Activated naive CD8-positive, alpha-beta T cell treated with anti-CD3 and anti-CD28 coated beads, Interleukin-2, amount 10 ng/mL, durations not matched to agents 7 days and 5 days (primary cell): ENCODE data around the gene ZNF365. TPM values are rescaled to one million over a fixed set of nuclear protein-coding genes. Genes with fewer than 3 reads are reported as not detected.
"Not testable (repeated sequence)": the region's sequence is repeated elsewhere in the genome, so short reads cannot be mapped to it uniquely, and the experiment has no call there.

Source experiments
- ATAC-seq: fragments of 150-1000 bp; cut with Tn5 transposase; one replicate; pipeline ENCODE4 v1.10.0; 2021; ENCODE audit warnings: low read depth, moderate library complexity
- POLR2A ChIA-PET: fragments of 350-600 bp; sonication (Branson Sonifier 250); formaldehyde crosslinking; loops from one replicate; lab custom pipeline; 2021; ENCODE audit warnings: antibody characterized with exemption; lab: Charles Lee
- DNase-seq: peaks from one replicate; pipeline ENCODE4 v3.0.0; 2021
- H3K27ac Mint-ChIP-seq: one replicate; pipeline ENCODE4 v1.8.0; 2022; ENCODE audit warnings: mild to moderate bottlenecking, mixed read lengths
- H3K27me3 Mint-ChIP-seq: one replicate; pipeline ENCODE4 v1.8.0; 2022; ENCODE audit warnings: mild to moderate bottlenecking, moderate library complexity, mixed read lengths
- H3K36me3 Mint-ChIP-seq: one replicate; pipeline ENCODE4 v1.8.0; 2021; ENCODE audit warnings: mild to moderate bottlenecking, mixed read lengths
- H3K4me1 Mint-ChIP-seq: one replicate; pipeline ENCODE4 v1.8.0; 2021; ENCODE audit warnings: mixed read lengths
- H3K4me3 Mint-ChIP-seq: one replicate; pipeline ENCODE4 v1.8.0; 2022; ENCODE audit warnings: mild to moderate bottlenecking, moderate library complexity, mixed read lengths
- H3K9me3 Mint-ChIP-seq: one replicate; pipeline ENCODE4 v1.8.0; 2021; ENCODE audit warnings: mixed read lengths
- total RNA-seq, 2 experiments: library from RNA; stranded (reverse); gene quantifications; one replicate each; pipeline ENCODE4 v1.2.3, GENCODE V29; 2021

ZNF365 gene
- total RNA-seq, 2 experiments from 2014 or later: 0.58 to 0.94 TPM

DNA sequence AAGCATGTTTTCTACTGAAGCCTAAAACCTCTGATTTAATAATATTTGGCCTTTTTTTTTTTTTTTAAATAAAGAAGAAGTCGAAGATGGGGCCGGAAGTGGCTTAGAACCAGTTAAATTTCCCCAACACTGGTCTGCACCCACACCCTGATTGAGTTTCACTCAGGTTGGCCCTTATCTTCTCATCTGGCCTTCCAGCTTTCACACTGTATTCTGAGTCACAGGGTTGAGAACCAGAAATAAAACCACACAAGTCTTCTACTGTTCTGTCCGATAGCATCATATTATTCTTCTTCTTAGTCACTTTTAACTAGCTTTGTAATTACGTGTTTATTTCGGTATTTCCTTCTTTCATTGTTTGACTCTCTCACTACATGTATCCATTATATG lies 9.9 kb downstream of the ZNF365 start:
- peaks cover 2% of the 10 kb centered on the region for H3K4me1 Mint-ChIP-seq
- H3K4me3 Mint-ChIP-seq: no peak overlapping the region
- ATAC-seq: no peak
- POLR2A ChIA-PET: no interaction called here
- no peak overlapping the region for H3K27ac Mint-ChIP-seq
- H3K27me3 Mint-ChIP-seq: peaks cover 15% of the 10 kb centered on the region
- no peaks in the 10 kb centered on the region for H3K36me3 Mint-ChIP-seq
- DNase-seq: no peak
- H3K9me3 Mint-ChIP-seq: no peaks in the 10 kb centered on the region

DNA sequence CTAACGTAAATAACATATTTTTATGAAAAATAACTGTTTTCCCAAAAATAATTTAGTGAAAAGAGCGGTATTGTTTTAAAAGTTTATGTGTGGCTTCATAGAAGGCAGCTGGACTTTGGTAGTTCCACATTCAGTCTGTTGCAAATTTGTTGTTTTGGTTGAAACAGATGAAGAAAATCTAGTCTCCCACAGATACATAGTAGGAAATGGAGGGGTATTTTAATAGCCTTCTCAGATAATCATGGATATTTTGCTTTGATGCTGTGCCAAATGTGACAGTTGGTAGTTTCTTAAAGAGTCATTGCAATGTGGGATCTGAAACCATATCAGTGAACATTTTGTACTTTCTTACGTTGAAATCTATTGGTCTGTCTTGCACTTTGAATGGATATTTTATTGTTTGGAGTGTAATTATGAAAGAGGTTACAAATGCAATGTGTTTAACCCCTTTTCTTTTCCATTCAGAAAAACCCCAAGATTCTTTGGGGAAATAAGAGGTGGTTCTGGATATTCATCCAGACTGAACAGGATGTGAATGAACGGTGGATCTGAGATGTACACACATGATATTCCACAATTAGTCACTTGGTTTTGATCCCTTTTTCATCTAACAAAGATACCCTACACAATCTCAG lies 10.4 kb downstream of the ZNF365 start:
- POLR2A ChIA-PET: no interaction called here
- no peaks in the 10 kb centered on the region for H3K9me3 Mint-ChIP-seq
- H3K27me3 Mint-ChIP-seq: peaks cover 15% of the 10 kb centered on the region
- peaks cover 2% of the 10 kb centered on the region for H3K4me1 Mint-ChIP-seq
- no peak overlapping the region for H3K27ac Mint-ChIP-seq
- H3K36me3 Mint-ChIP-seq: no peaks in the 10 kb centered on the region
- no peak overlapping the region for H3K4me3 Mint-ChIP-seq
- DNase-seq (no peak), ATAC-seq (no peak)

DNA sequence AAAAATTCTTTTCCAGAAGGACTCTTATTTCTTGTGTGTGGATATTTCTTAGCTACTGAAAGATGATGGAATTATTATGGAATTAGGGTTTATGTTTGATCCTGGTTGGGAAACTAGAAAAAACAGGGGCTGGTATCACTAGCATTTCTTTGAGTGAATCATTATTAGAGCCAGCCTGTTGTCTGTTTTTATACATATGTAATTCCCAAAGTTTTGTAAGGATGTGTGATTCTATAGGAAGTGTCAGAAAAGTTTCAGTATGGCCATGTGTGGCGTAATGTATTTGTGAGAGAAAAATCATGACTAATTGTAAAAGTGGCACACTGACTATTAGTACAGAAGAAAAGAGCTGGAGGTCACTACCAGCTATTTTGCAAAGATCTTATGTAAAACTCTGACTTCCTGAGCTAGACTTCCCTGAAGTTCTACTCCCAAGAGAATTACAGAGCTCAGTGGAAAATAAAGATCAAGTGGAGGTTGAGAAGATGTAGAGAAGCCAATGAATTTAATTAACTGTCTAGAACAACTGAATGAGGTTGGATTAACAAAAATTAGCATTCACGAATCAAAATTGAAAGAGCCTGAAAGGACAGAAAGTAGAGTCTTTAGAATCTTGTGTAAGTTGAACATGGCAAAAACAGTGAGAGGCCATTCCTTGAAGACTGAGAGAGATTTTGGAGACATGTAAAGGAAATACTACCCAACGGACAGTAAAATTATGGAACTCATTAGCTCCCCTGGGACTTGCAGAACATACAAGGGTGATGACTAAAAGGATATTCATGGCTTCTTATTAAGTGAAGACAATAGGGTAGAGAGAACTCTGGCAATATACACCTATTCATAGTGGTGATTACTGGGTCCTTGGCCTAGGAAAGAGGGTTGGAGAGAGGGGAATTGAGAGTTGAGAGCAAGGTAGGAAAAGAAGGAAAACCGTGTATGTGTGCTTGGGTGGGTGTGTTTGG lies 12.5 kb downstream of the ZNF365 start:
- Mint-ChIP-seq H3K27ac (no peak overlapping the region), H3K27me3 (peaks cover 15% of the 10 kb centered on the region), H3K36me3 (no peaks in the 10 kb centered on the region), H3K9me3 (no peaks in the 10 kb centered on the region), H3K4me3 (no peak overlapping the region), H3K4me1 (peaks cover 2% of the 10 kb centered on the region)
- DNase-seq (no peak), ATAC-seq (no peak)
- POLR2A ChIA-PET: no interaction called here

DNA sequence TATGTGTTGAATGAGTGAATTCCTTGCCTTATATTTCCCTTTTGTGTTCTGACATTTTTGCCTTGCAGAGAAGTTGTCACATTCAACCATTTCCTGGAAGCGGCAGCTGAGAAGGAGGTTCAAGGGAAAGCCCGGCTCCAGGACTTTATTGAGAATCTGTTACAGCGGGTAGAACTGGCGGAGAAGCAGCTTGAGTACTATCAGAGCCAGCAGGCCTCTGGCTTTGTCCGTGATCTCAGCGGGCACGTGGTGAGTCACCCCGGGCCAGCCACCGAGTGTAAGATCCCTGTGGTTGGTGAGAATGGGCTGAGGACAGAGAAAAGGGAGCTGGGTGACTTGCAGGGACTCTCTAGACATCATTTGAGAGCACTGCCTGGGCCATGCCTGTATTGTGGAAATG lies 14.2 kb downstream of the ZNF365 start:
- POLR2A ChIA-PET: no interaction called here
- ATAC-seq (no peak), DNase-seq (no peak)
- Mint-ChIP-seq H3K27me3 (peaks cover 11% of the 10 kb centered on the region), H3K4me3 (no peak overlapping the region), H3K27ac (no peak overlapping the region), H3K9me3 (peaks cover 3% of the 10 kb centered on the region), H3K36me3 (no peaks in the 10 kb centered on the region), H3K4me1 (peaks cover 2% of the 10 kb centered on the region)

DNA sequence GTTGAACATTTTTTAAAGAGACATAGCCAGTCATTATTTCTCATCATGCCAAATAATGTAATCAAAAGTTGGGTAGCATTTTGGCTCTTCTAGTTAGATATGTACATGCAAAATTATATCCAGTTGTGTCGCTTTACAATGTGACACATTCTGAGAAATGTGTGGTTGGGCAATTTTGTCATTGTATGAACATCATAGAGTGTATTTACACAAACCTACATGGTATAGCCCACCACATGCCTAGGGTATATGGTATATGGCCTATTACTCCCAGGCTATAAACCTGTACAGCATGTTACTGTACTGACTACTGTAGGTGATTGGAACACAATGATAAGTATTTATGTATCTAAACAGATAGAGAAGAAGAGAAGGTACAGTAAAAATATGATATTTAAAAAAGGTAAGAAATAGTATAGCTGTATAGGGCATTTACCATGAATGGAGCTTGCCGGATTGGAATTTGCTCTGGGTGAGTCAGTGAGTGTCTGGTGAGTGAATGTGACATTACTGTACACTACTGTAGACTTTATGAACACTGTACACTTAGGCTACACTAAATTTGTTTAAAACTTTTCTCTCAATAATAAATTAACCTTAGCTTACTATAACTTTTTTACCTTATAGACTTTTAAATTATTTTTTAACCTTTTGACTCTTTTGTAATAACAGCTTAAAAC lies 16.5 kb downstream of the ZNF365 start:
- DNase-seq: no peak
- no peak overlapping the region for H3K4me3 Mint-ChIP-seq
- H3K27me3 Mint-ChIP-seq: peaks cover 12% of the 10 kb centered on the region
- H3K9me3 Mint-ChIP-seq: peaks cover 3% of the 10 kb centered on the region
- no peaks in the 10 kb centered on the region for H3K36me3 Mint-ChIP-seq
- no peaks in the 10 kb centered on the region for H3K4me1 Mint-ChIP-seq
- POLR2A ChIA-PET: no interaction called here
- ATAC-seq: no peak
- H3K27ac Mint-ChIP-seq: no peak overlapping the region

DNA sequence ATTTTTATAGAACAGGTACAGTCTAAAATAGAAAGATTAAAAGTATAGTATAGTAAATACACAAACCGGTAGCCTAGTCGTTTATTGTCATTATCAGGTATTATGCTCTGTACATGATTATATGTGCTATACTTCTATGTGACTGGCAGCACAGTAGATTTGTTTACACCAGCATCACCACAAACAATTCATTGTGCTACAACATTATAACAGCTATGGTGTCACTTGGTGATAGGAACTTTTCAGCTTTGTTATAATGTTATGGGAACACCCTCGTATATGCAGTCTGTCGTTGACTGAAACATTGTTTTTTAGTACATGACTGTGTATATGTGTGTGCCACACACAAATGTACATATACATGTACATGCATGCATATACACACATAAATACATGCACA lies 19.1 kb downstream of the ZNF365 start:
- POLR2A ChIA-PET: no interaction called here
- no peaks in the 10 kb centered on the region for H3K4me1 Mint-ChIP-seq

DNA sequence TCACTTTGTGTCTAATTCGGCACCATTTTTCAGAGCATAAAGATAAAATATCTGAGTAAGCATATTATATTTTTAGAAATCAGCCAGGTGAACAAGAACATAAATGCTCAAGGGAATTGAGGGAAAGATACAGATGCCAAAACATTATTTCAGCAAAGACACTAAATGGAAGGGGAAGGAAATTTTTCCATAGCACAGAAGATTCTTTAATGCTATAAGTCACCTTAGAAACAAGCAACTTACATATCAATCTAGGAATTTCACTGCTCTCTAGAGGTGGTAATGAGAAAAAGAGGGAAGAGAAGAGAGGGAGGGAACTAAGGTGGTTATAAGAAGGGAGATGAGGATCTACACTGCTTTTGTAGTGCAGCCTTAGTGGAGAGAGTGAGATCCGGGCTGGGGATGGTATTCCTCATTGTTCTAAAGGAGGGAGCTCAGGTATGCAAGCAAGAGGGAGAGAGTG lies 20.4 kb downstream of the ZNF365 start:
- no peak for ATAC-seq
- Mint-ChIP-seq H3K36me3 (no peaks in the 10 kb centered on the region), H3K4me3 (no peak overlapping the region), H3K4me1 (no peaks in the 10 kb centered on the region), H3K27me3 (peaks cover 8% of the 10 kb centered on the region), H3K9me3 (peaks cover 3% of the 10 kb centered on the region), H3K27ac (no peak overlapping the region)
- no peak for DNase-seq
- POLR2A ChIA-PET: no interaction called here

More for the DNA sequence above, 19.1 kb downstream of the ZNF365 start:
- ATAC-seq (no peak), DNase-seq (no peak)
- no peak overlapping the region for H3K4me3 Mint-ChIP-seq
- no peaks in the 10 kb centered on the region for H3K36me3 Mint-ChIP-seq
- peaks cover 3% of the 10 kb centered on the region for H3K9me3 Mint-ChIP-seq
- H3K27me3 Mint-ChIP-seq: peaks cover 10% of the 10 kb centered on the region
- H3K27ac Mint-ChIP-seq: no peak overlapping the region

DNA sequence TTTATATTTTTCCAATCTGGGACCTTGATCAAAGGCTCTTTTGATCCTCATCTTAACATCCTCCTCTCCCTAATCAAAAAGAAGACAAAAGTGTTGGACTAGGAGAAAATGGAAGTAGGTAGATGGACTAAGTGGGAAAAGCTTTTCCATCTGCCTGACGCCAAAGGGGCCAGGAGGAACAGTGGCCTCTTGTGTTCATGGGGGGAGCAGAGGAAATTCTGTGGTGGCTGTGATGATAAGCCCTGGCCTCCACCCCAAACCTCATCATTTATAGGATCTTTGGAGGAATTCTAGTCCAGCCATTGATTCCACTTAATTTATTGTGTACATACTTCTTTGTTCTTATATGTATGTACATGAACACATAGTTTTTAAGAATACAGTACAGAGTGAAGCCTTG lies 21.7 kb downstream of the ZNF365 start:
- Mint-ChIP-seq H3K27me3 (peaks cover 8% of the 10 kb centered on the region), H3K4me3 (no peak overlapping the region), H3K27ac (no peak overlapping the region), H3K9me3 (peaks cover 3% of the 10 kb centered on the region), H3K36me3 (no peaks in the 10 kb centered on the region), H3K4me1 (no peaks in the 10 kb centered on the region)
- ATAC-seq (no peak), DNase-seq (no peak)
- POLR2A ChIA-PET: no interaction called here

DNA sequence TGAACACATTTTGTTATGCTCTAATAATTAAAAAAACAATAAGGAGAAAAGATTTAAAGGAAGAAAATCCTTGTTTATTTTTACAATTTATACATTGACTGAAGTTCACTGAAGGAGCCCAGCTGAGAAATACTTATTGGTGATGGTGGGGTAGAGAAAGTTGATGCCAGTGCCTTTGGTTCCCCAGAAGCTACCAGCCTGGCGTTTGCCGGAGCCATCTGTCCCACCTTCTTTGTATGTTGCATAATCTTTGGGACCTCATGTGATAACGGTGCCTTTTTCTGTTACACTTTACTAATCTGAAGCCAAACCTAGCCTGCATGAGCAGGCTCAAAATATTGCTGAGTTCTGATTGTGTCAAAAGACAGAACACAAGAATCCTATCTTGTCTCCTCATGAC lies 22.7 kb downstream of the ZNF365 start:
- peaks cover 3% of the 10 kb centered on the region for H3K9me3 Mint-ChIP-seq
- H3K36me3 Mint-ChIP-seq: no peaks in the 10 kb centered on the region
- H3K4me1 Mint-ChIP-seq: no peaks in the 10 kb centered on the region
- H3K4me3 Mint-ChIP-seq: no peak overlapping the region
- DNase-seq (no peak), ATAC-seq (no peak)
- peaks cover 8% of the 10 kb centered on the region for H3K27me3 Mint-ChIP-seq
- H3K27ac Mint-ChIP-seq: no peak overlapping the region
- POLR2A ChIA-PET: no interaction called here

DNA sequence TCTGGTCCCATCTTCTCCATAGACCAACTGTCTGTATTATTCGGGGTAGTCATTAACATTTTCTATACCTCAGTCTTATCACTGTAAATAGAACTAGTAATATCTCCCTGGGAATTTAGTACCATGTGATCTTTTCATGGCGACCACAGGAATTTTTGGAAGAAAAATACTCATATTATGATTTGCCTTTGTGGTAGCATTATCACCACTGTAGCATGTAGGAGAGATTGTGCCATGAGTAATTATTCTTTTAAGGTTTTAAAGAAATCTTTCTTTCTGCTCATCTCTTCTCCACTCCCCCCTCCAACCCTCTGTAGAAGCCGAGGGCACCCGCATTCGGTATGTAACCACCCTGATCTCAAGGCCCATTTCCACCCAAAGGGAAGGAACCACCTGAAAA lies 25.0 kb downstream of the ZNF365 start:
- Mint-ChIP-seq H3K27me3 (peaks cover 10% of the 10 kb centered on the region), H3K27ac (no peak overlapping the region), H3K4me3 (no peak overlapping the region), H3K9me3 (no peaks in the 10 kb centered on the region), H3K4me1 (no peaks in the 10 kb centered on the region), H3K36me3 (no peaks in the 10 kb centered on the region)
- POLR2A ChIA-PET: no interaction called here
- ATAC-seq (no peak), DNase-seq (no peak)

DNA sequence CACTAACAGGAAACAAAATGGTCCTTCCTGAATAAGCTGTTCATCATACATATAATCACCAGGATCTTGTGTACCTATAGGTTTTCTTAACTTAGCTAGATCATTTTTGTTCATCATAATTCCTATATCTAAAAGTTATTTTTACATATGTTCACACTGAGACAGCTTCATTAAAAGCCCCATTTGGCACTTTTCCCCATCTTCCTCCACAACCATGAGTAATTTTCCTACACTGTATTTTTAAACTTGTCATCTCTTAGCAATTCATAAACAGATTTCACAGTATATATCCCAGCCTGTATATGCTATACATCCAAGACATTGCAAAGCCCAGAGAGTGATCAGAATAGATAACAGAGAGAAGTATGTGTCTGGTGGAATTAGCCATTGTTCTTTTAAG lies 28.3 kb downstream of the ZNF365 start:
- peaks cover 2% of the 10 kb centered on the region for H3K9me3 Mint-ChIP-seq
- ATAC-seq (no peak), DNase-seq (no peak)
- no peaks in the 10 kb centered on the region for H3K36me3 Mint-ChIP-seq
- H3K4me1 Mint-ChIP-seq: no peaks in the 10 kb centered on the region
- H3K4me3 Mint-ChIP-seq: no peak overlapping the region
- peaks cover 3% of the 10 kb centered on the region for H3K27me3 Mint-ChIP-seq
- POLR2A ChIA-PET: no interaction called here
- H3K27ac Mint-ChIP-seq: no peak overlapping the region

DNA sequence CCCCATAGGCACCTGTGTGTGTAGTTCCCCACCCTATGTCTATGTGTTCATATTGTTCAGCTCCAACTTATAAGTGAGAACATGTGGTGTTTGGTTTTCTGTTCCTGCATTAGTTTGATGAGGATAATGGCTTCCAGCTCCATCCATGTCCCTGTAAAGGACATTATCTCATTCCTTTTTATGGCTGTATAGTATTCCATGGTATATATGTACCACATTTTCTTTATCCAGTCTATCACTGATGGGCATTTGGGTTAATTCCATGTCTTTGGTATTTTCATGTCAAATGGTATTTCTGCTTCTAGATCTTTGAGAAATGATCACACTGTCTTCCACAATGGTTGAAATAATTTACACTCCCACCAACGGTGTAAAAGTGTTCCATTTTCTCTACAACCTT lies 36.4 kb downstream of the ZNF365 start:
- DNase-seq, POLR2A ChIA-PET, H3K4me1 Mint-ChIP-seq, H3K4me3 Mint-ChIP-seq, H3K27ac Mint-ChIP-seq, H3K9me3 Mint-ChIP-seq, ATAC-seq, H3K36me3 Mint-ChIP-seq: not testable (repeated sequence)
- H3K27me3 Mint-ChIP-seq: peaks cover 16% of the 10 kb centered on the region

DNA sequence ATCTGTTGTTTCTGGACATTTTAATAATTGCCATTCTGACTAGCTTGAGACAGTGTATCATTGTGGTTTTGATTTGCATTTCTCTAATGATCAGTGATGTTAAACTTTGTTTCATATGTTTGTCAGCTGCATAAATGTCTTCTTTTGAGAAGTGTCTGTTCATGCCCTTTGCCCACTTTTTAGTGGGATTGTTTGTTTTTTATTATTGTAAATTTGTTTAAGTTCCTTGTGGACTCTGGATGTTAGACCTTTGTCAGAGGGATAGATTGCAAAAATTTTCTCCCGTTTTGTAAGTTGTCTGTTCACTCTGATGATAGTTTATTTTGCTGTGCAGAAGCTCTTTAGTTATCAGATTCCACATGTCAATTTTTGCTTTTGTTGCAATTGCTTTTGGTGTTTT lies 36.8 kb downstream of the ZNF365 start:
- H3K4me1 Mint-ChIP-seq, ATAC-seq, DNase-seq, H3K27ac Mint-ChIP-seq, H3K9me3 Mint-ChIP-seq, H3K4me3 Mint-ChIP-seq, H3K36me3 Mint-ChIP-seq, POLR2A ChIA-PET: not testable (repeated sequence)
- peaks cover 21% of the 10 kb centered on the region for H3K27me3 Mint-ChIP-seq
